Measurements from ENCODE around the gene CASD1.

The CASD1 gene

GRCh38 chr7:94590526-94591162 is 81.0 kb downstream of the CASD1 start:
- DNase-seq: no peak

GRCh38 chr7:94591176-94591575 is 81.6 kb downstream of the CASD1 start:
- DNase-seq: no peak

GRCh38 chr7:94594882-94595281 is 85.3 kb downstream of the CASD1 start:
- DNase-seq: no peak

GRCh38 chr7:94595717-94596116 is 86.1 kb downstream of the CASD1 start:
- no peak for DNase-seq

- no peak for DNase-seq
Observed at GRCh38 chr7:94600267-94600666, 90.7 kb downstream of the CASD1 start.

GRCh38 chr7:94602181-94602580 is 92.6 kb downstream of the CASD1 start:
- DNase-seq: no peak

- DNase-seq: no peak
Observed at GRCh38 chr7:94605031-94605430, 95.4 kb downstream of the CASD1 start.
